ENCODE data around the gene CHRNE.
A peak's percentile ranks its signal among the peaks of the same experiment; 100 is the strongest.

The CHRNE gene

DNA sequence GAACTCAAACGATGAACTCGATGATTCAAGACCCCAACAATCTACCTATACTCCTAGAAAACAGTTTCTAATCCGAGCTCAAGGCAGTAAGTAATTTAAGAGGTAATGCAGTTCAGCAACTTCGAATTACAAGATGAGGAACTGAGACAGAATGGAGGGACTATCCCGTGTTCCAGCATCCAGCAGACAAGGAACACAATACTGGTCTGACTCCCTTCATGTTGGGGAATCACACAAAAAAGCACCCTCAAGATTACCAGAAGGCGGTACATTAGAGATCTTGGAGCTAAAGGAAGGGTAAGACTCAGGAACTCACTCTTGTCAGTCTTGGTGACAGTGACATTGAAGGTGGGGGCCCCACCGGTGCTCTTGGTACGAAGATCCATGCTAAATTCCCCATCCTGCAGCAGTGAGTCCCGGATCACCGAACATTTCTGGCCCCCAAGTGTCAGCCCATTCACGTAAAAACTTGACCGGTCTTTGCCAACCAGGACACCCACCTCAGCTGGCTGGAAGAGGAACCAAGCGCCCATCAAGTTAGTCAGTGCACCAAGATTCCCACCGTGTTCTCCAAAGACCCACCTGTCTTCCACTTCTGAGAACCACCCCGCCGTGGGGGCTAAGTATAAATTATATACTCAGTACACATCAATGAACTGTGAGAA is 43.5 kb upstream of the CHRNE start:
- Histone ChIP-seq H3K4me1 (ENCODE audit: control insufficient read depth, insufficient read depth, low read length) (peaks cover 37% of the 10 kb centered on the region), H3K27ac (ENCODE audit: low read depth, low read length) (peak overlapping the region; percentile 30; the same call in 1 of the 2 replicates), H3K4me3 (ENCODE audit: low read depth, low read length) (peak overlapping the region; percentile 95), H3K36me3 (ENCODE audit: control insufficient read depth, insufficient read depth, low read length) (peaks cover 59% of the 10 kb centered on the region), H3K9ac (ENCODE audit: low read length) (peak overlapping the region; percentile 80), H3K9me3 (ENCODE audit: control insufficient read depth, insufficient read depth, low read depth, low read length) (no peaks in the 10 kb centered on the region), H3K27me3 (ENCODE audit: control insufficient read depth, insufficient read depth, low read length) (no peaks in the 10 kb centered on the region)

- Histone ChIP-seq H3K36me3 (ENCODE audit: control insufficient read depth, insufficient read depth, low read length) (peaks cover 59% of the 10 kb centered on the region), H3K27ac (ENCODE audit: low read depth, low read length) (peak overlapping the region; percentile 4; the same call in 1 of the 2 replicates), H3K4me3 (ENCODE audit: low read depth, low read length) (peak overlapping the region; percentile 95), H3K4me1 (ENCODE audit: control insufficient read depth, insufficient read depth, low read length) (peaks cover 34% of the 10 kb centered on the region), H3K9me3 (ENCODE audit: control insufficient read depth, insufficient read depth, low read depth, low read length) (no peaks in the 10 kb centered on the region), H3K27me3 (ENCODE audit: control insufficient read depth, insufficient read depth, low read length) (no peaks in the 10 kb centered on the region), H3K9ac (ENCODE audit: low read length) (peak overlapping the region; percentile 80)
Measured at GRCh38 chr17:4945944-4946280, 43.0 kb upstream of the CHRNE start.

DNA sequence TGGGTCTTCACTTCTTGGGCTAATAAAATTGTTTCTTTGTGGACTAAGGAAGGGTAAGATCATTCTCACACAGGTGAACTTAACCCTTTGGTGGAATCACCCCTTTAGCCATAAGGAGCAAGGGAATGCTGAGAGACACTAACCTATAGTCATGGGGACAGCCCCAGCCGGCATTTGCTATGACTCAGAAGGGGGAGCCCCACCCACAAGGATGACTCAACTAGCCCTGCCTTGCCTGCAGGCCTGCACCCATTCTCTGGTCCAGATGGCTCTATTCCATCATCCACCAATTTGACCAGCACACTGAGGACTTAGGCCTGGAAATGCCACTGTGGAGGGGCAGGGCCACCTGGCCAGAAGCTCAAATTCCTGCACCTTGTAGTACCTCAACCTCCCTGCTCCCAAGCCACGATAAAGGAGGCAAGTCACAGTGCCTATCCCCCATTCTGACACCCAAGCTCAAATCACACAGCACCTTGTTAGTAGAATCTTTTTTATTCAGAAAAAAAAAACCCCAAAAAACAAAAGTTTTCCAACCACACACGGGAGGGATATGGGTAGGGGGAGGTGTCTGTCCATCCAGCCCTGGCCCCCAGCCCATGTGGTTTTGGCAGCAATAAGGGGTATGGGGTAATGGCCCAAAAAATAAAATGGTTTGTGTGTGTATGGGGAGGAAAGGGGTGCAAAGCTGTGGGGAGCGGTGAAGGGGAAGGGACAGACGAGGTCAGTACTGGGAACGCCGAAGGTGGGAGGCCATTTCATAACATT is 42.5 kb upstream of the CHRNE start:
- no peaks in the 10 kb centered on the region for H3K9me3 ChIP-seq (ENCODE audit: control insufficient read depth, insufficient read depth, low read depth, low read length)
- peak overlapping the region; percentile 29 for H3K9ac ChIP-seq (ENCODE audit: low read length)
- no peaks in the 10 kb centered on the region for H3K27me3 ChIP-seq (ENCODE audit: control insufficient read depth, insufficient read depth, low read length)
- peaks cover 28% of the 10 kb centered on the region for H3K4me1 ChIP-seq (ENCODE audit: control insufficient read depth, insufficient read depth, low read length)
- peak overlapping the region; percentile 8; the same call in 1 of the 2 replicates for H3K27ac ChIP-seq (ENCODE audit: low read depth, low read length)
- H3K36me3 ChIP-seq (ENCODE audit: control insufficient read depth, insufficient read depth, low read length): peaks cover 59% of the 10 kb centered on the region
- peak overlapping the region; percentile 20 for H3K4me3 ChIP-seq (ENCODE audit: low read depth, low read length)

- H3K27me3 ChIP-seq (ENCODE audit: control insufficient read depth, insufficient read depth, low read length): no peaks in the 10 kb centered on the region
- H3K4me3 ChIP-seq (ENCODE audit: low read depth, low read length): no peak overlapping the region
- peaks cover 27% of the 10 kb centered on the region for H3K4me1 ChIP-seq (ENCODE audit: control insufficient read depth, insufficient read depth, low read length)
- peak overlapping the region; percentile 29 for H3K9ac ChIP-seq (ENCODE audit: low read length)
- H3K27ac ChIP-seq (ENCODE audit: low read depth, low read length): peak overlapping the region; percentile 8; the same call in 1 of the 2 replicates
- no peaks in the 10 kb centered on the region for H3K9me3 ChIP-seq (ENCODE audit: control insufficient read depth, insufficient read depth, low read depth, low read length)
- H3K36me3 ChIP-seq (ENCODE audit: control insufficient read depth, insufficient read depth, low read length): peaks cover 59% of the 10 kb centered on the region
Measured at GRCh38 chr17:4944554-4945175, 41.8 kb upstream of the CHRNE start.

GRCh38 chr17:4944163-4944553 is 41.3 kb upstream of the CHRNE start:
- H3K27me3 ChIP-seq (ENCODE audit: control insufficient read depth, insufficient read depth, low read length): no peaks in the 10 kb centered on the region
- peak overlapping the region; percentile 8; the same call in 1 of the 2 replicates for H3K27ac ChIP-seq (ENCODE audit: low read depth, low read length)
- peaks cover 59% of the 10 kb centered on the region for H3K36me3 ChIP-seq (ENCODE audit: control insufficient read depth, insufficient read depth, low read length)
- H3K4me1 ChIP-seq (ENCODE audit: control insufficient read depth, insufficient read depth, low read length): peaks cover 27% of the 10 kb centered on the region
- no peaks in the 10 kb centered on the region for H3K9me3 ChIP-seq (ENCODE audit: control insufficient read depth, insufficient read depth, low read depth, low read length)
- H3K4me3 ChIP-seq (ENCODE audit: low read depth, low read length): no peak overlapping the region
- H3K9ac ChIP-seq (ENCODE audit: low read length): peak overlapping the region; percentile 29

DNA sequence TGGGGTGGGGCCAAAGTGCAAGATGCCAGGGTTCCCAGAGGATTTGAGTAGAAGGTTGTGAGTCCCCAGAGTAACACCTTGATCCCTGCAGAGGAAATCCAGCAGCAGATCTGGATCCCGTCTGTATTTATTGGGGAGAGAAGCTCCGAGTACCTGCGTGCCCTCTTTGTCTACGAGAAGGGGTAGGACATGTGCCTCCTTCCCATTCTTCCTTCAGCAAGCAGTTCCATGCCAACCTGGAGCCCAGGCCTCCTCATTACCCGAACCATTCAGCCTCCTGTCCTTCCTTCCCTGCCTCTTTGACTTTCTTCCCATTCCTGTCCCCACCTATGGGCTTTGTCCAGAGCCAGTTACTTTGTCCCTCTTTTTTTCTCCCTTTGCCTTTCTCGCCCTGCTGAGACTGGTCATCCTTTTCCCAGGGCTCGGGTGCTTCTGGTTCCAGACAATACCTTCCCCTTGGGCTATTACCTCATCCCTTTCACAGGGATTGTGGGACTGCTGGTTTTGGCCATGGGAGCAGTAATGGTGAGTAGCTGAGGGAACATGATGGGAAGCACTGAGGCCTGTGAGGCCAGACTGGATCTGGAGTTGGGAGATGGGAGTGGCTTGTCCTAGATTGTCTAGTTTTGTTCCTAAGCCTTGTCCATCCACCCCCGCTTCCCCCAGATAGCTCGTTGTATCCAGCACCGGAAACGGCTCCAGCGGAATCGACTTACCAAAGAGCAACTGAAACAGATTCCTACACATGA is 40.0 kb upstream of the CHRNE start:
- Histone ChIP-seq H3K9me3 (ENCODE audit: control insufficient read depth, insufficient read depth, low read depth, low read length) (no peaks in the 10 kb centered on the region), H3K4me3 (ENCODE audit: low read depth, low read length) (no peak overlapping the region), H3K27ac (ENCODE audit: low read depth, low read length) (no peak overlapping the region), H3K9ac (ENCODE audit: low read length) (no peak overlapping the region), H3K27me3 (ENCODE audit: control insufficient read depth, insufficient read depth, low read length) (no peaks in the 10 kb centered on the region), H3K4me1 (ENCODE audit: control insufficient read depth, insufficient read depth, low read length) (peaks cover 33% of the 10 kb centered on the region), H3K36me3 (ENCODE audit: control insufficient read depth, insufficient read depth, low read length) (peaks cover 62% of the 10 kb centered on the region)

GRCh38 chr17:4941319-4941610 is 38.4 kb upstream of the CHRNE start:
- no peaks in the 10 kb centered on the region for H3K27me3 ChIP-seq (ENCODE audit: control insufficient read depth, insufficient read depth, low read length)
- peak overlapping the region; percentile 97 for H3K9ac ChIP-seq (ENCODE audit: low read length)
- H3K36me3 ChIP-seq (ENCODE audit: control insufficient read depth, insufficient read depth, low read length): peaks cover 64% of the 10 kb centered on the region
- H3K4me3 ChIP-seq (ENCODE audit: low read depth, low read length): peak overlapping the region; percentile 94
- H3K4me1 ChIP-seq (ENCODE audit: control insufficient read depth, insufficient read depth, low read length): peaks cover 27% of the 10 kb centered on the region
- no peaks in the 10 kb centered on the region for H3K9me3 ChIP-seq (ENCODE audit: control insufficient read depth, insufficient read depth, low read depth, low read length)
- H3K27ac ChIP-seq (ENCODE audit: low read depth, low read length): no peak overlapping the region

- Histone ChIP-seq H3K27ac (ENCODE audit: low read depth, low read length) (peak overlapping the region; percentile 96), H3K27me3 (ENCODE audit: control insufficient read depth, insufficient read depth, low read length) (no peaks in the 10 kb centered on the region), H3K36me3 (ENCODE audit: control insufficient read depth, insufficient read depth, low read length) (peaks cover 62% of the 10 kb centered on the region), H3K4me3 (ENCODE audit: low read depth, low read length) (peak overlapping the region; percentile 94), H3K4me1 (ENCODE audit: control insufficient read depth, insufficient read depth, low read length) (peaks cover 23% of the 10 kb centered on the region), H3K9ac (ENCODE audit: low read length) (peak overlapping the region; percentile 97), H3K9me3 (ENCODE audit: control insufficient read depth, insufficient read depth, low read depth, low read length) (no peaks in the 10 kb centered on the region)
Measured at GRCh38 chr17:4940555-4941318, 37.8 kb upstream of the CHRNE start.

DNA sequence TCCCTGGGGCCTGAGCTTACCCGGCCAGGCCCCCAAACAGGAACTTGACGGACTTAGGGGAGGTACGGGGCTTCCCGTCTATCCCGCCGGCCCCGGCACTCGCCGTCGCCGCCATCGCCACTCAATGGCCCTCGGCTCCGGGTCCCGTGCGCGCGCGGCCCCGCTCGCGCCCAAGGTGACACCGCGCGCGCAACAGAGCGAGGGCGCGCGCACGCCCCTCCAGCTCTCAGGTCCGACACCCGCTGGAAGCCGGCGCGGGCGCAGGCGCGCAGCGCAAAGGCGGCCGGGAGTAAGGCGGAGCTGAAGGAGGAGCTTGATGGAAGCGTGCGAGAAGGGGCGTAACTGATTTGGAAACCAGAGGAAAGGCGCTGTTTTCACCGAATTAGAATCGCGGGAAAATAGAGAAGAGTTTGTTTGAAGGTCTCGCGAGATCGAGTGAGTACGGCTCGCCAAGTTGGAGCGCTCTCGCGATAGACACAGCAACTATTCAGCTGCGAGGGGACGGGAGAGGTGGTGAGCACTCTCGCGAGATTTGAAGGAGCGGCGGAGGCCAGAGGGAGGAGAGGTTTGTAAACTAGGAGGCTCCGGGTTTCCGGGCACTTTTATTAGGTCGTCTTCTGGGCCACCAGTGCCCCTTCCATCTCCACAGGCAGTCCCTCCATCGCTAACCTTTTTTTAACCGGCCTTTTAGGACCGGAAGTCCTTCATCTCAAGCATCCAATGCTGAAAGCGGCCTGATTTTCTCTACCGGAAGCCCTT is 37.1 kb upstream of the CHRNE start, which contains the start of the genes RNF167 and SLC25A11:
Gene RNF167, plus strand, starts transcription at position 473 of the 759 bp plus-strand sequence. CDS start 642 bp downstream, outside the sequence.
Gene SLC25A11, minus strand, starts transcription at position 251 of the 759 bp plus-strand sequence. Its CDS starts 136 bp downstream, at position 115.
- Histone ChIP-seq H3K27ac (ENCODE audit: low read depth, low read length) (peak within 1 kb of the TSS; percentile 96), H3K9me3 (ENCODE audit: control insufficient read depth, insufficient read depth, low read depth, low read length) (no peaks in the 10 kb centered on the region), H3K4me1 (ENCODE audit: control insufficient read depth, insufficient read depth, low read length) (peaks cover 15% of the 10 kb centered on the region), H3K4me3 (ENCODE audit: low read depth, low read length) (peak within 1 kb of the TSS; percentile 94), H3K9ac (ENCODE audit: low read length) (peak within 1 kb of the TSS; percentile 97), H3K27me3 (ENCODE audit: control insufficient read depth, insufficient read depth, low read length) (no peaks in the 10 kb centered on the region), H3K36me3 (ENCODE audit: control insufficient read depth, insufficient read depth, low read length) (peaks cover 57% of the 10 kb centered on the region)

DNA sequence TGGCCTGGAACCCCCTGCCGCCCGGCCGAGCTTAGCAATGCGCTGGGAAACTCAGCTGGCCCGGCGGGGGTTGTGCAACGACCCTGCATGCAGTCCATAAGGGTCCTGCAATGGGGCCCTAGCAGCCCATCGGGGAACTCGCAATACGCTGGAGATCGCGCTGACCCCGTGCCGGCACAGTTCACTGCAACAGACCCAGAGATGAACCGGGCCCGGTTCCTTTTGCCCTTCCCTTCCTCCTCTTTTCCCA is 36.6 kb upstream of the CHRNE start:
- Histone ChIP-seq H3K27me3 (ENCODE audit: control insufficient read depth, insufficient read depth, low read length) (no peaks in the 10 kb centered on the region), H3K36me3 (ENCODE audit: control insufficient read depth, insufficient read depth, low read length) (peaks cover 52% of the 10 kb centered on the region), H3K9ac (ENCODE audit: low read length) (peak overlapping the region; percentile 97), H3K27ac (ENCODE audit: low read depth, low read length) (peak overlapping the region; percentile 96), H3K4me1 (ENCODE audit: control insufficient read depth, insufficient read depth, low read length) (peaks cover 11% of the 10 kb centered on the region), H3K4me3 (ENCODE audit: low read depth, low read length) (peak overlapping the region; percentile 94), H3K9me3 (ENCODE audit: control insufficient read depth, insufficient read depth, low read depth, low read length) (no peaks in the 10 kb centered on the region)
